B cell (primary cell): ENCODE measurements around the gene SDF2L1.
"Not testable (repeated sequence)": the region's sequence is repeated elsewhere in the genome, so short reads cannot be mapped to it uniquely, and the experiment has no call there.

Experiments
- EZH2 ChIP-seq: IDR thresholded peaks from 2 replicates; pipeline ENCODE4 v1.6.1; 2012; ENCODE audit warnings: borderline replicate concordance, low read depth, mild to moderate bottlenecking, moderate library complexity, low read length; ENCODE audit not compliant: insufficient read depth, poor library complexity, severe bottlenecking
- TF ChIP-seq, protein P1 (sequence below): fragments of 200-600 bp; IDR thresholded peaks from one replicate; pipeline ENCODE4 v1.8.0; 2022; ENCODE audit warnings: antibody characterized with exemption, mild to moderate bottlenecking

DNA sequence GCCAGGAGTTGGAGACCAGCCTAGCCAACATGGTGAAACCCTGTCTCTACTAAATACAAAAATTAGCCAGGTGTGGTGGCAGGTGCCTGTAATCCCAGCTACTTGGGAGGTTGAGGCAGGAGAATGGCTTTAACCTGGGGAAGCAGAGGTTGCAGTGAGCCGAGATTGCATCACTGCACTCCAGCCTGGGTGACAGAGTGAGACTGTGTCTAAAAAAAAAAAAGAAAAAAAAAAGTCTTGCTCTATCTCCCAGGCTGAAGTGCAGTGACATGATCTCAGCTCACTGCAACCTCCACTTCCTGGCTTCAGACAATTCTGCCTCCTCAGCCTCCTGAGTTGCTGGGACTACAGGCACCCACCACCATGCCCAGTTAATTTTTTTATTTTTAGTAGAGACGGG, 4.7 kb upstream of the SDF2L1 start:
- not testable (repeated sequence) for TF ChIP-seq EZH2
- TF ChIP-seq, protein P1, sequence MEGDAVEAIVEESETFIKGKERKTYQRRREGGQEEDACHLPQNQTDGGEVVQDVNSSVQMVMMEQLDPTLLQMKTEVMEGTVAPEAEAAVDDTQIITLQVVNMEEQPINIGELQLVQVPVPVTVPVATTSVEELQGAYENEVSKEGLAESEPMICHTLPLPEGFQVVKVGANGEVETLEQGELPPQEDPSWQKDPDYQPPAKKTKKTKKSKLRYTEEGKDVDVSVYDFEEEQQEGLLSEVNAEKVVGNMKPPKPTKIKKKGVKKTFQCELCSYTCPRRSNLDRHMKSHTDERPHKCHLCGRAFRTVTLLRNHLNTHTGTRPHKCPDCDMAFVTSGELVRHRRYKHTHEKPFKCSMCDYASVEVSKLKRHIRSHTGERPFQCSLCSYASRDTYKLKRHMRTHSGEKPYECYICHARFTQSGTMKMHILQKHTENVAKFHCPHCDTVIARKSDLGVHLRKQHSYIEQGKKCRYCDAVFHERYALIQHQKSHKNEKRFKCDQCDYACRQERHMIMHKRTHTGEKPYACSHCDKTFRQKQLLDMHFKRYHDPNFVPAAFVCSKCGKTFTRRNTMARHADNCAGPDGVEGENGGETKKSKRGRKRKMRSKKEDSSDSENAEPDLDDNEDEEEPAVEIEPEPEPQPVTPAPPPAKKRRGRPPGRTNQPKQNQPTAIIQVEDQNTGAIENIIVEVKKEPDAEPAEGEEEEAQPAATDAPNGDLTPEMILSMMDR, result not testable (repeated sequence)
